GM19043 (cell line): ENCODE data around the gene JPT1.
"Not testable (repeated sequence)": the region's sequence is repeated elsewhere in the genome, so short reads cannot be mapped to it uniquely, and the experiment has no call there.

Experiments used
- ATAC-seq: cut with Tn5 transposase; IDR thresholded peaks from one replicate; pipeline ENCODE4 v1.9.1; 2021; ENCODE audit warnings: low read depth; ENCODE audit not compliant: unreplicated experiment

JPT1 gene

DNA sequence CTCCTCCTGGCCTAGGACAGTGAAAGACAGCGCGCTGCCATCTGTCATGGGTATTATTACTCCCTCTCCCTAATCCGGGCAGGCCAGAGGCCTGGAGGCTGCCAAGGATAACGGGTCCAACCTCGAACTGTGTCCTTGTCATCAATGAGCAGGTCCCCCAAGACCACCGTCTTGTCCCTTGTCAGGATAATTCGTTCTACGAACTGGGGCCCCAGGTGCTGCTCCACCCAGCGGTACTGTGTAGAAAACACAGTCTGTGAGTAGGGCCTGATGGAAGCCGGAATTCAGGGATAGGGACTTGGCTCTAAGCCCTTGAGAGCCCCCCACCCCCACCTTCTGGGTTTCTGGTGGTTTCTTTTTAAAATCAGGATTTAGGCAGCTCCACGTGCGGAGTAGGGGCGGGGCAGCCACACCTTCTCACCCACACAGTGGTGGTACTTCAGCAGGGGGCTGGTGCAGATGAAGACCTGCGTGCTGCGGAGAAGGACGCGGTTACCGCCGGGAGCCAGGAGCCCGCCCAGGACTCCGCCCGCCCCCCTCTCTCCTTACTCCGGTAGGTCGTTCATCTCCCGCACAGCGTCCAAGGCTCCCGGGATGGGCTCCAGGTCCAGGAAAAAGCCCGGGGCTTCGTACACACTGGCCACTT, 23.6 kb downstream of the JPT1 start:
- ATAC-seq: no peak

DNA sequence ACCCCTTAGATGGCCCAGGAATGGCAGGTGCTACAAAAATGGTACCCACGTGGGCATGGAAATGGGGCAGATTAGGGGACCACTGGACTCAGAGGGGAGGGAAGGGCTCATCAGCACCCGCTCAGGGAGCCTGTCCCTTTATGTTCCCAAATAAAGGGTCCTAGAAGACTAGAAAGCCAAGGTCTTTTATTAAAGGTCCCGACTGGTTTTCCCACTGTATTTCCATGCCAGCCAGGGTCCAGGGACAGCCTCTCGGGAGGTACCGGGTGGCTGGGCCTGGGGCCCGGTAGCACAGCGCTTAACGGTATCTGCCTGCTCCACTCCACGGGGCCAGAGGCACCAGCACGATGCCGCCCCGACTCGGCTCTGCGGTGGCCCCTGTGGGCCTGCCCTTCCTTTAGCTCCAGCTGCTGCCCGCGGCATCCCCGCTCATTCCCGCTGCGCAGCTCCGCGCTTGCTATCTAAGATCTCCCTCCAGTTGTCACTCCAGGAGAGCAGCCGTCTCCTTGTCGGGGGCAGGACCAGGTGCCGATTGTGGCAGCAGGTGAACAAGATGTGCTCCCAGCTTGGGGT, 24.2 kb downstream of the JPT1 start:
- ATAC-seq: no peak

DNA sequence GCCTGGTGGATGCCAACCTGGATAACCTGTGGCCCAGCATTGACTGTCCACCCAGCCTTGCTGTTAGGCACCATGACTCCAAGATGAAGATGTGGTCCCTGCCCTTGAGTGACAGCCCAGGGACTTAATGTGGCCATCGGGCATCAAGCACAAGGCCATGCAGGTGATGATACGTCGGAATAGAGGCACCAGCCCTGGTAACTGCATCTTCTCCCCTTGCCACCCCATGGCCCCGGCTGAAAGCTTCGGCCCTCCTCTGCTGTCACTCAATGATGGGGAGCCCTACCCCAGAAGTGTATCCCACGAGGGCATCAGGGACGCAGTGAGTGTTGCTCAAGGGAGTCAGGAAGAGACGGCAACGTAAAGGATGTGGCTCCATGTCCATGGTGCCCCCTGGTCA, 24.7 kb downstream of the JPT1 start:
- ATAC-seq: no peak

DNA sequence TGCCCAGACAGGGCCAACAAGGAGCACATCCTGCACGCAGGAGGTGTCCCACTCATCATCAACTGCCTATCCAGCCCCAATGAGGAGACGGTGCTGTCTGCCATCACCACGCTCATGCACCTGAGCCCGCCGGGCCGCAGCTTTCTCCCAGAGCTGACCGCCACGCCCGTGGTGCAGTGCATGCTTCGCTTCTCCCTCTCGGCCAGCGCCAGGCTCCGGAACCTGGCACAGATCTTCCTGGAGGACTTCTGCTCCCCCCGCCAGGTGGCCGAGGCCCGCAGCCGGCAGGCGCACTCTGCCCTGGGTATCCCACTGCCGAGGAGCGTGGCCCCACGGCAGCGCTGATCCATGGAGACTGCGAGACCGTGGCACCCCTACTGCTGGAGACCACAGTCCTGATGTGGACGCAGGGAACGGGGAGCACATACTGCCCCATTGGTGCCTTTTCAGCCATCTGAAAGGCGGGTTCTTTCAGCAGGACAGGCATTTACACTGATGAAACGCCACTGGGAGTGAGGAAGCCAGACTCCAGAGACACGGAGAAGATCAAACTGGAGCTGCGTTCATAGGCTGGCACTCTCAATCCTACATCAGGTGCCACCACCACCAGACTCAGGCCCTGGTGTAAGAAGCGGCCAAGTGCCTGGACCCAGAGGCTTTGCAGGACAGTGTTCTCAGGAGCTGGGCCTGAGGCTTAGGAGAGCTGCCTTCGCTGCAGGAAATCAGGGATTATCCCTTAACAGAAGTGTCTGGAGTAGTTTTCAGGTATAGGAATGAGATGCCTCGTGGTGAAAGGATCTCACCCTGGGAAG, 25.4 kb downstream of the JPT1 start:
- ATAC-seq: no peak

DNA sequence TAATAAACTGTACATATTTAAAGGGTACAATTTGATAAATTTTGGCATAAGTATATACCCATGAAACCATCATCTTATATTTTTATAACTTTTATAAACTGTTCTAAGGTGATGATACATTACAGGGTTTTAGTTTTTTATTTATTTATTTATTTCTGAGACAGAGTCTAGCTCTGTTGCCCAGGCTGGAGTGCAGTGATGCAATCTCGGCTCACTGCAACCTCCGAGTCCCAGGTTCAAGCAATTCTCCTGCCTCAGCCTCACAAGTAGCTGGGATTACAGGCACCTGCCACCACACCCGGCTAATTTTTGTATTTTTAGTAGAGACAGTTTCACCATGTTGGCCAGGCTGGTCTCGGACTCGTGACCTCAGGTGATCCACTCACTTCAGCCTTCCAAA, 26.4 kb downstream of the JPT1 start:
- not testable (repeated sequence) for ATAC-seq

DNA sequence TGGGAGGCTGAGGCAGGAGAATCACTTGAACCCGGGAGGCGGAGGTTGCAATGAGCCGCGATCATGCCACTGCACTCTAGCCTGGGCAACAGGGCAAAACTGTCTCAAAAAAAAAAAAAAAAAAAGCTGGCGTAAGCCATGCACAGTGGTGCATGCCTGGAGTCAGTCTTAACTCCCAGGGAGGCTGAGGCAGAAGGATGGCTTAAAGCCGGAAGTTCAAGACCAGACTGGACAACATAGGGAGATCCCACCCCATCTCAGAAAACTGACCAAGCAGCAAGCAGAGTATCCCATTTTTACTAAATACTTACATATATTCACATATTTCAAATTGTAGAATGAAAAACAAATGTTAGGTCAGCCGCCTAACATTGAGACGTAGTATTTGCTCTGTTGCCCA, 27.4 kb downstream of the JPT1 start:
- no peak for ATAC-seq

DNA sequence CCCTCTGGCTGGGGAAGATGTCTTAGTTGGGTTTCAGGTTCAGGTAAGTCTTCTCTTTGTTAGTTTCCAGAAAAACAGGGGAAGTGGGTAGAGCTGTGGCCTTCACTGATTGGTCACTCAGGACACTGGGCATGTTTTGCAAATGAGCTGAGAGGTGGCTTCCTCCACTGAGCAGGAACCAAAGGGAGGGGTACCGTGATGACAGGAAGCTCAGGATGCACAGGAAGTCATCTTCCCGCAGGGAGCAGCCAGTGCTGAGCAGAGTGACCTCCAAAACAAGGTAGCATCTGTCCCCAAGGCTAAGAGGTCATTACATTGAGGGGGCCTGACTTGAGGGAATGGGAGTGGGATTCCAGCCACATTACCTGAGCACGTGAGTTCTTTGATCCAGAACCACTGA, 28.3 kb downstream of the JPT1 start:
- no peak for ATAC-seq

DNA sequence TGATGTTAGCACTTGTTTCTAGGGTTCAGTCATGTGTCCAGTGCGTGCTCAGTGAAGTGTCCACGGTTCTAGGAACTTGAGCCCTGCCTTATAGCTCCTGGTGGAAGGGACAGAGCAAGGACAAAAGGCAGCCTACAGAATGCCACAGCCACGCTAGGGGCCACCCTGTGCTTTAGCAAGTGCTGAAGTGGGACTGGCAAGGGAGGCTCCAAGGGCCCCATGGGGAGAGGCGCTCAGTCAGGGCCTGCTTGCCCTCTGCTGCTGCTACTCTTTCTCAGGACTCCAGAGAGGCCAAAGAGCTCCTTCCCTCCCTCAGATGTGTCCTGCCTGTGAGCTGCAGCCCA, 29.5 kb downstream of the JPT1 start:
- ATAC-seq: no peak

DNA sequence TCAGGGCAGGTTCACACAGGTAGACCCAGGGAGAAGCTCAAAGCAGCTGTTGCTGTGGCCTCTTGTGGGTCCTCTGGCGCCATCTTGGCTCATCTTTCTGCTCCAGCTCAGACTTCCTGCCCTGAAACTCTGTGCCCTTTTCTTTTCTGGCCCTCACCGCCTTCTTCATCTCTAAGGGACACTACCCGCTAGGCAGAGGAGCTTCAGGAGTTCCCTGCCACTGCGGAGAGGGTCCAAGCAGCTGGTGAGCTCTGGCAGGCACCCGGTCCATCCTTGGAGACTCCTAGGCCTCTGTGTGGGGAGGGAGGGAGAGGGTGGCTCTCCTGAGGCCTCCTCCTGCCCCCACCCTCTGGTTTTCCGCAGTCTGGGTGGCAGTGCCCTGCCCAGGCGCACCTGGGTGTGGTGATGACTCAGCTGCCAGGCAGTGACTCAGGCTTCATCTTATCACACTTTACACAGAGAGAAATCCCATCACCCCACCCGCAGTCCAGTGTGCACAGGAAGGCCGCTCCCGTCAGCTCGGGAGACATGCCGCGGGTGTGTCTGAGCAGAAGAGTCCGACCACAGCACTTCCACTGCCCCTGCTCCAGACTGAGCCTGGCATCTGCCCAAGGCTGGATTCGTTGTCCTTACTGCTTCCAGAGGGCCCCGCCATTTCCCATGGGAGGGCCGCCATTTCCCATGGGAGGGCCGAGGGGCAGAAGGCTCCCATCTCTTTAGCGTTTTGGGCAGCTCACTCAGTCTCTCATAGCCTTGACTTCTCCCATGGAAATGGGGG, 30.1 kb downstream of the JPT1 start:
- no peak for ATAC-seq

DNA sequence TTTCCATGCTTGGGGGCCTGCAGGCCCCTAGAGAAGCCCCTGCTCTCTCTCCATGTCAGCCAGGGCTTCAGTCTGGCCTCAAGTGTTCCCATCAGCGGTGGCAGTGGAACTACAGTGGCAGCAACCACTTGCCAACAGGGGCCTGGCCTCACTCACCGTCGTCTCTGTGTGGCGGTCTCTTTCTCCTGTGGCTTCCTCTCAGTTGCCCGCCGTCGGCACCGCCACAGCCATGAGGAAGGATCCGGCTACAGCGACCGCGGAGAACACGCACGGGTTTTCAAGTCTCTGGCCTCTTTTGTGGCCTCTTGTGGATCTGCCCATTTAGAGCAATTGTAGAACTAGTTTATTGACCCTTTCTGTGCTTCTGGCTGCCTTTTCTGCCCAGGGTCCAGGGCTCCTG, 36.0 kb downstream of the JPT1 start:
- ATAC-seq: no peak

DNA sequence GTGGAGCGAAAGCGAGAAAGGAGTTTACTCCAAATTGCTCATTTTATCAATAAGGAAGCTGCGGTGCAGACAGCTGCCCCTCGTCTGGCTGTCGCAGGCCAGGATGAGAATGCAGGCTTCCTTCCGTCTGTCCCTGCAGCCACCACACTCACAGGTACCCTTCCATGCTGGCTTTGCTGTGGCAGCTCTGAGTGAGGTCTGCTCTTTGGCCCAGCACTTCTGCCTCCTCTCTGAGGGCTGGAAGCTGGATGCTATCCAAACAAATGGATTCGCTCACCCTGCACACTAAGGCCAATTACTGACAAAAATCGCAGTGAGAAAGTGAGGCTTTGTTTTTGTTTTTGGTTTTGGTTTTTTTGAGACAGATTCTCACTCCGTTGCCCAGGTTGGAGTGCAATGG, 37.6 kb downstream of the JPT1 start:
- ATAC-seq: no peak

DNA sequence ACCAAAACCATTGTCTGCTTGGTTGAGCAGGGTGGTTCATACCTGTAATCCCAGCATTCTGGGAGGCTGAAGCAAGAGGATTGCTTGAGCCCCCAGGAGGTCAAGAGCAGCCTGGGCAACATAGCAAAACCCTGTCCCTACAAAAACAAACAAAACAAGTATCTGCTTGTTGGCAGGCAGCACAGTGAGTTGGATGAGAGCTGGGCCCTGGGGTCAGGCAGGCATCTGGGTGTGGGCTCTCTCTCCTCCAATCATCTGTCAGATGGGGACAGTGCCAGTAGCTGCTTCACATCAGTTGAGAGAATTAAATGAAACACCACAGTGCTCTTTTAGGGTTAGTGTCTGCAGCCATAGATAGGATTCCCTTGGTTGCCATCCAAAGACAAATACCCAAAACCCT, 38.8 kb downstream of the JPT1 start:
- ATAC-seq: no peak

DNA sequence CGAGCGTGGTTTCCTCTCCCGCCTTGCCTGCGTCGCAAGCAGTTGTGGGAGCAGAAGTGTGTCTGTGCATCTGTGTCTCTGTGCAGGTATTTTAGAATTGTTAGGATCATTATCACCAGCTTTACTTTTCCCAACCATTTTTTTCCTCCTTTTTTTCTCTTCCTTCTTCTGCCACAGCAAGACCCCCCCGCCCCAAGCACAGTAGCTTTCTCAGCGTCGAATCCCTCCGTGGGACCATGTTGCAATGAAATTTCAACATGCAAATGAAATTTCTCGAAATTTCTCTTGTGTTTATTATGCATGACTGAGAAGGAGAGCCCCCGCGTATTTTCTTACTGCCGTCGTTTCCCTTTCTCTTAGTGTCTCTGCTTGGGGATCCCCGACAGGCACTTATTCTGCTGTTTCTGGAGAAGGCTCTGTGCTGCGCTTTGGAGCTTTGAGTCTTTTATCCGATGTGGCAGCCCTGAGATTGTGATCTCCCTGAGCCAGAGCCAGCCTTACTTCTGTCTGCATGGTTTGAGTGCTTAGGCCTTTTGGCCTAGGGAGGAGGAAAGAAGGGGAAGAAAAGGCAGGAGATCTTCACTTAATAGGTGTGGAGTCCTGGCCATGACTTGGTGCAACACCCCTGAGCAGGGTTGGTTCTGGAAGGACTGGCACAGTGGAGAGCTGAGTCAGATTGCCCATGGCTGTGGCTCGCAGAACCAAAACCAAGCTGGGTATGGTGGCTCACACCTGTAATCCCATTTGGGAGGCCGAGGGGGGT, 39.6 kb downstream of the JPT1 start:
- ATAC-seq: no peak

DNA sequence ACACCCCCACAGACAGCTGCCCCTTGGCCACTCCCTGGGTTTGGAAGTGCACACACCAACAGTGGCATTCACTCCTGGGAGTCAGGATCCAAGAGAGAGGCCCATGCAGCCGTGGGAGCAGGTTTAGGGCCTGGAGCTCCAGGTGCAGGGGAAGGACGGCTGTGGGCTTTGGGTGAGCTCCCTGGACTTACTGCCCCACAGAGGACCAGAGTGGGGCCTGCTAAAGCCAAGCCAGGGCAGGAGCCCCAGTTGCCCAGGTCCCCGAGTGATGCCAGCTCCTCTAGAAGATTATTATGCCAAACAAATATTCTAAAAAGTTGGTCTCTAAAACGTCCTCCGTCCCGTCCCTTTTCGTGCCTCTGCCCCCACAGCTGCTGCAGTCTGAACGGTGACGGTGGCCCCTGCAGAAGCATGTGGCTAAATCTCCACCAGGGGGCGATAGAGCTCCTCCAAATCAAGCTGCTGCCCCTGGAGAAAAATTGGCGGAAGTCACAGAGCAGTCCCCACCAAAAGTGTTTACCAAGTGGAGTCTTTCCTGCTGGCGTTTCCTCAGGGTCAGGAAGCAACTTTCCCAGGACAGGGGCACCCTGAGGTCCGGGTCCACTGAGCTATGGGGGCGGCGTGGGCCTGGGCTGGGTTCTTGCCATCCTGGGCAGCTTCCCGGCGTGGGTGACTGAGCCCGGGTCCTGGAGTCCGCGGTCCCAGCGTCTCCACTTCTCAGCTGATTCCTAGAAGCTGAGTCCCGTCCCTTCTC, 40.3 kb downstream of the JPT1 start:
- ATAC-seq: no peak

DNA sequence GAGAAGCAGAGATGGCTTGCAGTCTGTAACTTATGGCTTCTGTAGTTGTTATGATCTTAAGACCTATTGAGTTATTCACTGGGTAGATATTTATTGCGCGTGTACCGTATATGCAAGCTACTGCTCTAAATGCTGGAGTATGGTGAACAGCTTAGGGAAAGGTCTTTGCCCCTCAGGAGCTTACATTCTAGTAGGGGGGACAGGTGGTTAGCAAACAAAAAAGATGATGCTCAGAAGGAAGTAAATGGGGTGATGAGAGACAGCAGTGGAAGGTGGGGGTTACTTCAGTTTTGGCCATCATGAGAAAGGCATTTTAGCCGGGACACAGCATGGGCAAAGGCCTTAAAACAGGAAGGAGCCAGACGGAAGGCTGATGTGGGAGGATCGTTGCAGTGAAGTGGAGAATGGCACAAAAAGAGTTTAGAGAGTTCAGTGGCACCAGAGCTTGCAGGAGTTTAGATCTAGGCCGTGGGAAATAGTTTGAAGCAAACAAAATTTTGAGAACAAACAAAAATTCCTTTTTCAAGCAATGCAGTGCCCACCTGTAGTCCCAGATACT, 42.5 kb downstream of the JPT1 start:
- no peak for ATAC-seq

DNA sequence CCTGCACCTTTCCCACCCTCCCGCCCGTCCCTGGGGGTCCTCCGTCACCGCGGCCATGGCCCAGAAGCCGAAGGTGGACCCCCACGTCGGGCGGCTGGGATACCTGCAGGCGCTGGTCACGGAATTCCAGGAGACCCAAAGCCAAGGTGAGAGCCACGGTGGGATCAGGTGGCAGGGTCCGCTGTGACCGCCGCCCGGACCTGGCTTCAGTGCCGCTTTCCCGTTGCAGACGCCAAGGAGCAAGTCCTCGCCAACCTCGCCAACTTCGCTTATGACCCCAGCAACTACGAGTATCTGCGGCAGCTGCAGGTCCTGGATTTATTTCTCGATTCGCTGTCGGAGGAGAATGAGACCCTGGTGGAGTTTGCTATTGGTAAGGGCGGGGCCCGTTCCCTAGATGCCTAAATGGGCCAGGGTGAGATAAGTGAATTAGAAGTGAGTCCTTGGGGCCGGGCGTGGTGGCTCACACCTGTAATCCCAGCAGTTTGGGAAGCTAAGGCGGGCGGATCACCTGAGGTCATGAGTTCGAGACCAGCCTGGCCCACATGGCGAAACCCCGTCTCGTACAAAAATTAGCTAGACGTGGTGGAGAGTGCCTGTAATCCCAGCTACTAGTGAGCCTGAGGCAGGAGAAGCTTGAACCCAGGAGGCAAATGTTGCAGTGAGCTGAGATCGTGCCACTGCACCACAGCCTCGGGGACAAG, 43.9 kb downstream of the JPT1 start:
- ATAC-seq: no peak

DNA sequence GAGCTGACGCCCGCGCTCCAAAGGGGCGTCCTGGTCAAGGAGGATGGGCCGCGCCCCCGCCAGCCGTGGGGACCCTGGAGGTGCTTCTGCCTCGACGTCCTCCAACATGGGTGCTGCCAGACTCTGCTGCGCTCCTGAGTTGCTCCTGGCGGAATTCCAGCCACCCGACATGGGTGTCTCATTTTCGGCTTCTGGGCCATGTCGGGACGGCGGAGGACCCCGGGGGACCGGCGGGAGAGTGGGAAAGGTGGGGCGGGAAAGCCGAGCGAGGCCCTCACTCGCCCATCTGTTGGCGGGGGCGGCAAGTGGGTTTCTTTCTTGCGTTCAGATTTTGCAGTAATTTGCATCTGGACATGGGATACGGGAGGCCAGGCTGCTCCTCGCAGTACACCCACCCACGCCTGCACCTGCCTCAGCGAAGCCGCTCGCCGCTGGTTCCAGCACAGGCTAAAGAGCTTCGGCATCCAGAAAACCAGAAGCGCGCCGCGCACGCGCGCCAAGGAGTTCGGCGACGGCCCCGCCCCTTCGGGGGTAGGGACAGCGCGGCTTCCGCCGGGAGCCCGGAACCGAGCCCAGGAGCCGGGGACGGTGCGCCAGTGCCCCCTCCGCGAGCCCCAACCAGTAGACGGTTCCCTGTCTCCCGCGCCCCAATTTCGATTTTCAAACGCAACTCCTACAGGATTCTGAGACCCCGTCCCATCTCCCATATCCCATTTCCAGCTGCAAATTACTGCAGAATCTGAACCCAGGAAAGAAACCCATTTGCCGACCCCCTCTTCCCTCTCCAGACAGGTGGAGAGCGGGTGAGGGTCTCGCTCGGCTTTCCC, 44.7 kb downstream of the JPT1 start, which contains the start of gene ARMC7:
ARMC7 (plus strand) TSS at position 563 of the 827 bp plus-strand sequence. CDS start 320 bp downstream, outside the sequence.
- ATAC-seq: peak; percentile 48

DNA sequence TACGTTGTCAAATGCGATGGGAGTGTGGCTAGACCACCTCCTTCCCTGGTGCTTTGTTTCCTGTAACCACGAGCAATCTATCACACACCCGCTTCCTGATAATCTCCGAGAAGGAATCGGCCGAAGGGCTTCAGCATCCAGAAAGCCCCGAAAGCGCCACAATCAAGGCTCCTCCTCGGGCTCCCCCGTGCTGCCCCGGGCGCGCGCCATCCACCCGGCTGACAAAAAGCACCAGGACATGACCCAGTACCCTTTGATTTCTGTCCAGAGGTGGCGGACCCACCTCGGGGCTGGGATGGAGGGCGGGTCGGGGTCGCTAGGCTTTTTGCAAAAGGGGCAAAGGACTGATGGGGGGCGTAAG, 45.3 kb downstream of the JPT1 start:
- no peak for ATAC-seq
